Cardiac fibroblast (primary cell): ENCODE data around the gene CDH2.

Source experiments
- DNase-seq, 2 donors: peaks; one replicate each; pipeline versions ENCODE4 v3.0.0 to v3.0.0-alpha.2; 2010; ENCODE audit warnings: low read depth in 2 of 2
- H3K4me3 ChIP-seq, 2 donors: replicated peaks in 1 of 2; 1 replicate in 1 of 2; 2 replicates in 1 of 2; pipeline ENCODE4 v1.5.1; 2011; ENCODE audit warnings: low read depth in 2 of 2, low read length in 2 of 2, mild to moderate bottlenecking in 2 of 2, moderate library complexity in 1 of 2
- CTCF ChIP-seq: IDR thresholded peaks from one replicate; pipeline ENCODE4 v1.5.1; 2011; ENCODE audit warnings: low read depth, mild to moderate bottlenecking, low read length, inconsistent platforms

CDH2 gene

GRCh38 chr18:28095041-28095440, 81.9 kb downstream of the CDH2 start:
- H3K4me3 ChIP-seq = no peak overlapping the region
- DNase-seq = peak in 1 of 2 donors; percentile 78
- TF ChIP-seq CTCF = no peak

GRCh38 chr18:28091197-28091596, 85.7 kb downstream of the CDH2 start:
- no peak for TF ChIP-seq CTCF
- no peak overlapping the region for H3K4me3 ChIP-seq
- no peak for DNase-seq

GRCh38 chr18:28088477-28088876, 88.5 kb downstream of the CDH2 start:
- DNase-seq = no peak
- no peak for TF ChIP-seq CTCF
- H3K4me3 ChIP-seq = no peak overlapping the region

- no peak for TF ChIP-seq CTCF
- peak overlapping the region; percentile 9 to 12 for H3K4me3 ChIP-seq
- DNase-seq = peak; percentile 68 to 75
Observed at GRCh38 chr18:28086670-28087552, 90.0 kb downstream of the CDH2 start.

GRCh38 chr18:28081516-28081915, 95.4 kb downstream of the CDH2 start:
- no peak overlapping the region for H3K4me3 ChIP-seq
- DNase-seq = no peak
- TF ChIP-seq CTCF = no peak

GRCh38 chr18:28080876-28081300, 96.0 kb downstream of the CDH2 start:
- no peak overlapping the region for H3K4me3 ChIP-seq
- TF ChIP-seq CTCF = no peak
- DNase-seq = no peak
